ENCODE results near the gene IL17RE.
"Not testable (repeated sequence)": the region's sequence is repeated elsewhere in the genome, so short reads cannot be mapped to it uniquely, and the experiment has no call there.

IL17RE gene

DNA sequence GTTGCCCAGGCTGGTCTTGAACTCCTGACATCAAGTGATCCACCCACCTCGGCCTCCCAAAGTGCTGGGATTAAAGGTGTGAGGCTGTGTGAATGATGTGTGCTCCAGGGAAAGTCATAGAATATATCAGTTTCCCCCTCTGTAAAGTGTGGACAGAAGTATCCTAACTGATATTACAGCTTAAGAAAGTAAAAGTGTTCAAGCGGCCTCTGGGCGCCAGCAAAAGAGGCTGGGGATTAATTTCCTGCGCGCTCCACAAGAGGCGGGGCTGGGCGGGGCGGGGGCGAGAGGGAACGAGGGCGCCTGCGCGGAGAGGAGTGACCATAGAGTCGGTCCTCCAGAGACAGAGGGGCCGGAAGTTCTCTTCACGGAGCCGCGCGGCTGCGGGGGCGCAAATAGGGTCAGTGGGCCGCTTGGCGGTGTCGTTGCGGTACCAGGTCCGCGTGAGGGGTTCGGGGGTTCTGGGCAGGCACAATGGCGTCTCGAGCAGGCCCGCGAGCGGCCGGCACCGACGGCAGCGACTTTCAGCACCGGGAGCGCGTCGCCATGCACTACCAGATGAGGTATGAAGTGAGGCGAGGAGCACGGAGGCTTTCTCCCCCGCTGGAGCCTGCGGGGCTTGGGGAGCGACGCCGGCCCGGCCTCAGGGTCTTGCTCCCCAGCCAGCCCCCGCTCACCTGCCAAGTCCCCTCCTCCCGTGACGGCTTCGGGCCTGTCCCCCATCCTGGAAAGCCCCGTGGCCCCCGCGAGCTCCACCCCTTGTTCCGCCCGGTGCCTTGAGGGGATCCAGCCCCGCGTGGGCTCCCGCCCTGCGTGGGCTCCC is 12.2 kb upstream of the IL17RE start, which contains the start of gene JAGN1:
JAGN1 (plus strand) TSS at position 362 of the 823 bp plus-strand sequence; CDS start at position 475, 113 bp downstream.
- Mint-ChIP-seq H3K36me3 (ENCODE audit: low read depth) (peaks cover 40% of the 10 kb centered on the region), H3K27ac (peak within 1 kb of the TSS; percentile 95), H3K4me1 (ENCODE audit: low read depth) (peaks cover 47% of the 10 kb centered on the region), H3K27me3 (no peaks in the 10 kb centered on the region), H3K9me3 (peaks cover 4% of the 10 kb centered on the region), H3K4me3 (peak within 1 kb of the TSS; percentile 94)

DNA sequence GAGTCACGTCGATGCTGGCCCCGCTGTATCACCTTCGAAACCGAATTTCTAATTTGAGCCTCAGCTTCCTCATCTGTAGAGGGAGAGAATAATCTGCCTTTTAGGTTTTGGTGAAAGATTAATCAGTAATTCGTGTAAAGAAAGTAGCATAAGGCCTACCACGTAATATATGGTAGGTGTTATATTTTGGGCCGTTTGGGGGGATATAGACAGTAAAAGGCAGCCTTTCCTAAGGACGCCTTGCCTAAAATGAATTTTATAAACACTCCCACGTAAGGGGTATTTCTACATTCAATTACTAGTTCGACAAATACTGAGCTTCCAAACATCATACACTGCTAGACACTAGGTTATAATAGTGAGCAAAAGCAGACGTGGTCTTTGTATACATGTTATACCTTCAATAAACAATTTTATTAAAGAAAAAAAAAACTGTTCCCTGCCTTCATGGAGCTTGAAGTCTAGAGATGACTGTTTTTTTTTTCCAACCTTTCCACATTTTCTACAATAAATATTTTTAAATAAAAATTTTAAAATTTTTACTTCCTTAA is 11.5 kb upstream of the IL17RE start:
- Mint-ChIP-seq H3K4me1 (ENCODE audit: low read depth) (peaks cover 52% of the 10 kb centered on the region), H3K36me3 (ENCODE audit: low read depth) (peaks cover 45% of the 10 kb centered on the region), H3K4me3 (peak overlapping the region; percentile 94)

DNA sequence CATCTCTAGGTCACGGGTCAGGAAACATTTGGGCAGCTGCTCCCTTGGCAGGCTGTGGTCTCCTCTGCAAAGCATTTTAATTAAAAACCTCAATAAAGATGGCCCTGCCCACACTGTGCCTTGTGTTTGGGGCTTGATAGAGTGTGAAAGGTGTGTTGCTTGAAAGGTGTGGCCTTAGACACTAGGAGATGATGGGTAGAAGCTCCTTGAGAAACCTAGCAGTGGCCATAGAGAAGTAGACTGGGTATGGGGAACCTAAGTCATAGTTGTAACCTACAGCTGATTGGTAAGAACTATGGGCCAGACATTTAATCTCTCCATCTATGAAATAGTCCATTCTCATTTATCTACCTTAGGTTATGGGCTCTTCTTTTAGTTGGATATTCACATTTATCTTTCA is 8.9 kb upstream of the IL17RE start:
- peak overlapping the region; percentile 67 for H3K27ac Mint-ChIP-seq
- peaks cover 4% of the 10 kb centered on the region for H3K9me3 Mint-ChIP-seq
- H3K4me3 Mint-ChIP-seq, result peak overlapping the region; percentile 21
- H3K36me3 Mint-ChIP-seq (ENCODE audit: low read depth), result peaks cover 45% of the 10 kb centered on the region
- H3K4me1 Mint-ChIP-seq (ENCODE audit: low read depth), result peaks cover 71% of the 10 kb centered on the region
- no peaks in the 10 kb centered on the region for H3K27me3 Mint-ChIP-seq

More for the DNA sequence above, 11.5 kb upstream of the IL17RE start:
- Mint-ChIP-seq H3K9me3 (peaks cover 4% of the 10 kb centered on the region), H3K27ac (peak overlapping the region; percentile 95), H3K27me3 (no peaks in the 10 kb centered on the region)

DNA sequence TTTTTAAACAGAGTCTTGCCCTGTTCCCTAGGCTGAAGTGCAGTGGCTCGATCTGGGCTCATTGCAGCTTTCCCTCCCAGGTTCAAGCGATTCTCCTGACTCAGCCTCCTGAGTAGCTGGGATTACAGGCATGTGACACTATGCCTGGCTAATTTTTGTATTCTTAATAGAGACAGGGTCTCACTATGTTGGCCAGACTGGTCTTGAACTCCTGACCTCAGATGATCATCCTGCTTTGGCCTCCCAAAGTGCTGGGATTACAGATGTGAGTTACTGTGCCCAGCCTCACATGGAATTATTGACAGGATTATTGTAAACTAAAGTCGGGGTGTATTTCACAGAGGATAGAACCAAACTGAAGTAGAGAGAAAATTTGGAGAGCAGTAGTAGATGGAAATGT is 6.9 kb upstream of the IL17RE start:
- H3K4me3 Mint-ChIP-seq, H3K27me3 Mint-ChIP-seq, H3K9me3 Mint-ChIP-seq: not testable (repeated sequence)
- H3K4me1 Mint-ChIP-seq (ENCODE audit: low read depth), result peaks cover 66% of the 10 kb centered on the region
- H3K36me3 Mint-ChIP-seq (ENCODE audit: low read depth), result peaks cover 45% of the 10 kb centered on the region
- H3K27ac Mint-ChIP-seq, result peak overlapping the region; percentile 67

DNA sequence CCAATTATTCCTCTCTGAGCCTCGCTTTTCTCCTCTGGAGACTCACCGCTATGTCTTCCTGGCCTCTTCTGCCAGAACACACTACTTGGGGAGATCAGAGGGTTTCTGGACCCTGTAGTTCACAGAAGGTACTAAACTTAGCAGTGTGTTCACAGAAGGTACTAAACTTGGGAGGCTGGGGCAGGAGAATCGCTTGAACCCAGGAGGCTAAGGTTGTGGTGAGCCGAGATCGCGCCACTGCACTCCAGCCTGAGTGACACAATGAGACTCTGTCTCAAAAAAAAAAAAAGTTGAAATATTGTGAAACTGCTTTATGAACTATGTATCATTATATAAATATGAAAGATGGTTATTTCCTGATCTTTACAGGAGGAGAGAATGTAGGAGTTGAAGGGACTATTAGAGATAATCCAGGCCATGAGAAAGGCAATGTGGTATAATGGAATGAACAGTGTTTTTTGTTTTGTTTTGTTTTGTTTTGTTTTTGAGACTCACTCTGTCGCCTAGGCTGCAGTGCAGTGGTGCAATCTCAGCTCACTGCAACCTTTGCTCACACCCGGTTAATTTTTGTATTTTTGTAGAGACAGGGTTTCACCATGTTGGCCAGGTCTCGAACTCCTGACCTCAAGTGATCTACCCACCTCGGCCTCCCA is 5.8 kb upstream of the IL17RE start:
- not testable (repeated sequence) for H3K4me3 Mint-ChIP-seq

DNA sequence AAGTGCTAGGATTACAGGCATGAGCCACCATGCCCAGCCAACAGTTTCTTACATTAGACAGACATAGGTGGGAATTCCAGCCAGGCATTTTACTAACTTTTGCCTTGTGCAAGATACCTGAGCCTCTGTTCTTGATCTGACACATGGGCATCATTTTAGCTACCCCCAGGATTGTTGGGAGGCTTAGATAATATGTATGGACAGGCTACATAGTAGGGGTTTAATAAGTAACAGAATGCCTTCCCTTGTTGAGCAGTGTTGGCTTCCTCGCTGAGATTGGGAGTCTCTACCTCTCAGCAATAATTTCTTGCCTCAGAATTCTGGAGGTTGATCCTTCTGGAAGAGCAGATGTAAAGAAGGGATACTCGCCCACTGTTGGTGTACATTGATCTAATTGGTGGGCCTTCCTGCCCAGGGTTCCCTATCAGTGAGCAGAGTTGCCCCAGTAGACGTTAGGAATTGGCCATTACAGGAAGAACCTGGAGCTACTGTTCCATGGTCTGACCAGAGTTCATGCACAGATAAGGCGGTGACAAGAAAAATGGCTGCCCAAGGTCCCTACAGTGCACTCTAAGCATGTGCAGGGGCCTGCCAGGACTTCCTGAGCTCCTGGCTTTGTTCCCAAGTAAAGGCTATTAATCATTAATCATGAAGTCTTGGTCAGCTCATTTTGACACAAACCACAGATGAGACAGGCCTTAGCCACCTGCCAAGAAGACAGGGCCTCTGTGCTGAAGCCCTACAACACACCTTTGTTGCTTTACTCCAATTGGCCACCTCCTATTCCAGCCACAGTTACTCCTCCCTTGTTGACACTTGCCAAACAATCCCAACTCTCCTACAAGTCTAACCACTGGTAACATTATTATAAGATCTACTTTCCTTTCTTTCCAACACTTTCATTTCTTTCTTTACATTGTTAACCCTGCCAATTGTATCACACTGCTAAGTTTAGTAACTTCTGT is 5.0 kb upstream of the IL17RE start:
- Mint-ChIP-seq H3K36me3 (ENCODE audit: low read depth) (peaks cover 29% of the 10 kb centered on the region), H3K4me1 (ENCODE audit: low read depth) (peaks cover 69% of the 10 kb centered on the region), H3K9me3 (peaks cover 4% of the 10 kb centered on the region), H3K27ac (peak overlapping the region; percentile 9), H3K27me3 (no peaks in the 10 kb centered on the region), H3K4me3 (no peak overlapping the region)

More for the DNA sequence above, 5.8 kb upstream of the IL17RE start:
- peaks cover 67% of the 10 kb centered on the region for H3K4me1 Mint-ChIP-seq (ENCODE audit: low read depth)
- not testable (repeated sequence) for H3K27me3 Mint-ChIP-seq, H3K9me3 Mint-ChIP-seq
- H3K36me3 Mint-ChIP-seq (ENCODE audit: low read depth), result peaks cover 35% of the 10 kb centered on the region
- peak overlapping the region; percentile 17 for H3K27ac Mint-ChIP-seq

DNA sequence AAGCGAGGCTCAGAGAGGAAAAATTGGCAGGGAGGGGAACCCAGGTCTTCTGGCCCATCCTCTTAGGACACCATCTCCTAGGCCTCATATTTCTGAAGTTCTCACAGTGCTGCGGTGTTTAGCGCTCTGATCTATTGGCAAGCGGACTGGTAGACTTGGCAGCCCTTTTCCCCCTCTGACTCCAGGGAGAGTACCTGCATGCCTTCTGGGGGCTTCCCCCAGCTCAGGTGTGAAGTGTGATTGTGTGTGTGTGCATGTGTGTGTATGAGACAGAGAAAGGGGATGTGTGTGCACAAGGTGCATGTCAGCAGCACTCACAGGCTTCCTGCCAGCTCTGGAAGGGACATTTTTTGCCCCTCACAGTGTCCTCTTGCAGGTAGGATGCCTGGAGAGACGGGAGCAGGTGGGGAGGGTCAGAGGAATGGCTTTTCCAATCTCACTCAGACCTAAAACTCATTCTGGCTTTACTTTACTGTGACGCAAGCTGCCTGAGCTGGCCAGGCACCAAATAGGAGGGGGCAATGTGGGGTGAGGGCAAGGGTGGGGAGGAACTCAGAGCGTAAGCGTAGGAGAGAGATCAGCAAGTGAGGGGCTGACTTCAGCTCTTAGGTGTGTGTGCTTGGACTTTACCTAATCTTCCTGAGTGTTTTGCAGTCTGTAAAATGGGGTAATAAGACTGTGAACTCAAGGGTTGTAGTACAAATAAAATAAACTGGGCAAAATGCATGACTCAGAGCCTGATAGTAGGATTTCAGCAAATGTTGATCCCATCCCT is 4.0 kb upstream of the IL17RE start:
- Mint-ChIP-seq H3K27me3 (no peaks in the 10 kb centered on the region), H3K4me1 (ENCODE audit: low read depth) (peaks cover 70% of the 10 kb centered on the region), H3K36me3 (ENCODE audit: low read depth) (peaks cover 19% of the 10 kb centered on the region), H3K9me3 (peaks cover 4% of the 10 kb centered on the region), H3K4me3 (no peak overlapping the region), H3K27ac (peak overlapping the region; percentile 9)

DNA sequence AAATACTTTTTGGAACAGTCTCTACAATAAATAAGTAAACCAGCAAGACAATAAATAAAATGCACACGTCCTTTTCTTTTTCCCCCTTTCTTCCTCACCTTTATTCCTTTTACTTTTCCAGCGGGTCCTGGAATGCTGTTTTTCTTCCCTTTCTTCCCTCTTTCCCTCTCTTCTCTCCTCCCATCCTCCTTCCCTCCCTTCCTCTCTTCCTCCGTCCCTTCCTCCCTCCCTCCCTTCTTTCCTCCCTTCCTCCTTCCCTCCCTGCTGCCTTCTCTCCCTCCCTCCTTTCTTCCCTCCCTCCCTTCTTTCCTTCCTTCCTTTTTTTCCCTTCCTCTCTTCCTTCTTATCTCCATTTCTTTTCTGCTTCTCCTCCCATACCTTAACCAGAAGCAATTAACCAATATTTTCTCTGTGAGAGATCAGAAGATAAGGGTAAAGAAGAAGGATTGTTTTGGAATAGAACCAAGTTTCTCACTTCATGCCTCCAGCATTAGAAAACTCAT is 3.3 kb upstream of the IL17RE start:
- Mint-ChIP-seq H3K27ac (no peak overlapping the region), H3K4me3 (no peak overlapping the region), H3K4me1 (ENCODE audit: low read depth) (peaks cover 63% of the 10 kb centered on the region), H3K36me3 (ENCODE audit: low read depth) (peaks cover 12% of the 10 kb centered on the region), H3K9me3 (peaks cover 4% of the 10 kb centered on the region), H3K27me3 (no peaks in the 10 kb centered on the region)

DNA sequence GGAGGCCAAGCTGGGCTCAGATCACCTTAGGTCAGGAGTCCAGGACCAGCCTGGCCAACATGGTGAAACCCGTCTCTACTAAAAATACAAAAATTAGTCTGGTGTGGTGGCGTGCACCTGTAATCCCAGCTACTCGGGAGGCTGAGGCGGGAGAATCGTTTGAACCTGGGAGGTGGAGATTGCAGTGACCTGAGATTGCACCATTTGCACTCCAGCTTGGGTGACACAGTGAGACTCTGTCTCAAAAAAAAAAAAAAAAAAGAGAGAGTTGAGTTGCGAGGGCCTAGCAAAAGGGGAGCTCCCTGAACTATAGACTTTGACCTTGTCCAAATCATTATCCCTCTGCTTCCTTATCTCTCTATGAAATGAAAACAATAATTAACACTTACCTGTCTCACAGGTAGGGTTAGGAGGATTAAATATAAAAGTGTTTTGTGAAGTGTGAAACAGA is 1.7 kb upstream of the IL17RE start:
- H3K27me3 Mint-ChIP-seq; H3K27ac Mint-ChIP-seq; H3K4me3 Mint-ChIP-seq; H3K9me3 Mint-ChIP-seq; H3K36me3 Mint-ChIP-seq (ENCODE audit: low read depth): not testable (repeated sequence)
- H3K4me1 Mint-ChIP-seq (ENCODE audit: low read depth), result peaks cover 49% of the 10 kb centered on the region

DNA sequence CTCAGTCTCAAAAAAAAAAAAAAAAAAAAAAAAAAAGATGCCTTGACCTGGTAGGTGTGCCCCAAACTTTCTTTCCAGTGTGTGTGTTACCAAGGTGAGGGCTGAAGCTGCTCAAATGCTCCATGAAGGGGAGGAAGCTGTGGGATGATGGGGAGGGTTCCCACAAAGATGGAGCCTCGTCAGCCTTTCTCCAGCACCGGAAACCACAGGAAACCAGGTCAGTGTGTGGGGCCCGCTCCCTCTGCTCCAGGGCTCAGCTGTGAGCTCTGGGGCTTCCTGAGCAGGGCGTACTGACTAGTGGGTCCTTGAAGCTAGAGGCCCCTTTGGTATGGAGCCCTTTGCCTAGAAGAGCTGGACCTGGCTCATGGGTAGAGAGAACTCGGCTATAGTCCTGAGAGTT is 681 bp upstream of the IL17RE start:
- peaks cover 39% of the 10 kb centered on the region for H3K4me1 Mint-ChIP-seq (ENCODE audit: low read depth)
- no peaks in the 10 kb centered on the region for H3K9me3 Mint-ChIP-seq
- no peaks in the 10 kb centered on the region for H3K27me3 Mint-ChIP-seq
- peak overlapping the region; percentile 45 for H3K4me3 Mint-ChIP-seq
- H3K27ac Mint-ChIP-seq, result peak overlapping the region; percentile 78
- H3K36me3 Mint-ChIP-seq (ENCODE audit: low read depth), result no peaks in the 10 kb centered on the region

DNA sequence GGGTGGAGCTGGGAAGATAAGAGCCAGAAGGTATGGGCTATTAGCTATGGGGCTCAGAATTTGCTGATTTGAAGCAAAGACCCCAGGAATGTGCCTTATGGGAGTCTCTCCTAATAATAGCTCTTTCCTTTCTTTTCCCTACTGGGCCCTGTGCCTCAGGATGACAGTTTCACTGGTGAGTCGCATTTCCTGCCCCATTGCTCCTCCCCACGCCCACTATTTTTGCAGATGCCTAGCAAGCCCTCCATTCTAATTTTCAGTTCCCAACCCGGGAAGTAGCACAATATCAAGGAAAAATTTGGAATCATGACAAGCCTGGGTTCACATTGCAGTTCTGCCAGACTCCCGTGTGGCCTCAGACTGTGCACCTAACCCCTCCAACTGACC is 583 bp downstream of the IL17RE start:
- Mint-ChIP-seq H3K4me1 (ENCODE audit: low read depth) (peaks cover 34% of the 10 kb centered on the region), H3K27ac (peak overlapping the region; percentile 65), H3K4me3 (peak overlapping the region; percentile 44), H3K27me3 (no peaks in the 10 kb centered on the region), H3K9me3 (no peaks in the 10 kb centered on the region), H3K36me3 (ENCODE audit: low read depth) (no peaks in the 10 kb centered on the region)

DNA sequence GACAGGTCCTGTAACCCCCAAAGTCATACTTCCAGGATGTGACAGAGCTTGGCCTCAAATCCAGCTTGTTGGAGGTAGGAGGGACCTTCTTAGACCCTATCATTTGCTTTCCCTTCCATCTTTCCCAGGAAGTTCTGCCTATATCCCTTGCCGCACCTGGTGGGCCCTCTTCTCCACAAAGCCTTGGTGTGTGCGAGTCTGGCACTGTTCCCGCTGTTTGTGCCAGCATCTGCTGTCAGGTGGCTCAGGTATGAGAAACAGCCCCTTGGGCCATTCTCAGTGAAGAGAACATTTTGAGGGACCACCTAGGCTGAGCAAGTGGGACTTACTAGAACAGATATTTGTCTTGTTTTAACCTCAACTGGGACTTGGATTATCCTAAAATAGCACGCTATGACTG is 1.3 kb downstream of the IL17RE start:
- H3K27ac Mint-ChIP-seq, result no peak overlapping the region

DNA sequence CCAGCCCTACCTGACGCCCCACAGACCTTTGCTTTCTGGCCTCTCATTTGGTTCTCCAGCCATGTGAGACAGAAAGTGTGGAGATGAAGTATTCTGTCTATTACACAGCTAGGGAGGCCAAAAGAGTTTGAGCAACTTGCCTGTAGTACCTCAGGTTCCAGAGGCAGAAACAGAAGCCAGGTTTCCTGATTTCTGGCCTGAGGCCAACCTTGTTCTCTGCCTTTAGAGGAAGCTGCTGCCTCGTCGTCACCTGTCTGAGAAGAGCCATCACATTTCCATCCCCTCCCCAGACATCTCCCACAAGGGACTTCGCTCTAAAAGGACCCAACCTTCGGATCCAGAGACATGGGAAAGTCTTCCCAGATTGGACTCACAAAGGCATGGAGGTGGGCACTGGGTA is 3.8 kb downstream of the IL17RE start:
- Mint-ChIP-seq H3K27ac (no peak overlapping the region), H3K36me3 (ENCODE audit: low read depth) (no peaks in the 10 kb centered on the region), H3K4me1 (ENCODE audit: low read depth) (peaks cover 33% of the 10 kb centered on the region), H3K4me3 (no peak overlapping the region), H3K9me3 (no peaks in the 10 kb centered on the region), H3K27me3 (peaks cover 1% of the 10 kb centered on the region)

More for the DNA sequence above, 1.3 kb downstream of the IL17RE start:
- Mint-ChIP-seq H3K27me3 (no peaks in the 10 kb centered on the region), H3K4me3 (no peak overlapping the region), H3K4me1 (ENCODE audit: low read depth) (peaks cover 28% of the 10 kb centered on the region), H3K36me3 (ENCODE audit: low read depth) (no peaks in the 10 kb centered on the region), H3K9me3 (no peaks in the 10 kb centered on the region)
